Uterus (tissue), 4 donors: Measurements from ENCODE around the gene SYNJ1. TPM values are rescaled to one million over a fixed set of nuclear protein-coding genes. Genes with fewer than 3 reads are reported as not detected.

Source experiments
- DNase-seq, 2 donors: peaks; one replicate each; pipeline ENCODE4 v3.0.0-alpha.2; 2019 to 2020
- H3K27ac ChIP-seq, 2 donors: fragments of 200-600 bp; sonication (generic); 1 replicate in 1 of 2; 2 replicates in 1 of 2; pipeline ENCODE4 v1.5.1; 2016 to 2018
- H3K27me3 ChIP-seq, 2 donors: fragments of 200-600 bp; sonication (generic); one replicate each; pipeline ENCODE4 v1.5.1; 2018 to 2019; ENCODE audit warnings: control low read depth in 1 of 2
- H3K36me3 ChIP-seq, 2 donors: fragments of 200-600 bp; sonication (generic); one replicate each; pipeline ENCODE4 v1.5.1; 2019; ENCODE audit warnings: control low read depth in 1 of 2
- H3K4me1 ChIP-seq, 2 donors: fragments of 200-600 bp; sonication (generic); one replicate each; pipeline ENCODE4 v1.5.1; 2018 to 2019; ENCODE audit warnings: control low read depth in 1 of 2
- H3K4me3 ChIP-seq, 2 donors: fragments of 200-600 bp; sonication (generic); 1 replicate in 1 of 2; 2 replicates in 1 of 2; pipeline ENCODE4 v1.5.1; 2018 to 2019; ENCODE audit warnings: mild to moderate bottlenecking in 1 of 2
- H3K9me3 ChIP-seq, 2 donors: fragments of 200-600 bp; sonication (generic); one replicate each; pipeline ENCODE4 v1.5.1; 2019; ENCODE audit warnings: control low read depth in 1 of 2
- CTCF ChIP-seq, 4 experiments: fragments of 200-600 bp in 2 of 4; fragments of 450-650 bp in 2 of 4; sonication (generic) in 2 of 4; IDR thresholded peaks; one replicate each; pipeline ENCODE4 v1.5.1; 2016 to 2019; ENCODE audit warnings: antibody characterized with exemption in 4 of 4, mild to moderate bottlenecking in 2 of 4, moderate library complexity in 1 of 4
- POLR2A ChIP-seq, 2 donors: fragments of 450-650 bp; IDR thresholded peaks; one replicate each; pipeline ENCODE4 v1.6.1; 2016; ENCODE audit warnings: antibody characterized with exemption in 2 of 2, mild to moderate bottlenecking in 1 of 2, moderate library complexity in 1 of 2
- intact Hi-C: fragments of 100-400 bp; cut with DNase I; formaldehyde crosslinking; loops from one replicate; pipeline ENCODE4 v1.15.1; 2023; ENCODE audit warnings: low total_unique reads
- total RNA-seq, 4 donors: library from RNA; depleted of rRNA in 3 of 4; stranded (reverse); fragments of >200 nt in 3 of 4; gene quantifications; one replicate each; pipeline versions ENCODE4 v1.1.0 to v1.2.4, GENCODE V29; 2014 to 2023
- donor health status: DM: yes; HTN: yes; CAD: no.

SYNJ1 gene
- total RNA-seq, 4 donors from 2014 or later: 8.8 to 25.0 (median 15.7) TPM

DNA sequence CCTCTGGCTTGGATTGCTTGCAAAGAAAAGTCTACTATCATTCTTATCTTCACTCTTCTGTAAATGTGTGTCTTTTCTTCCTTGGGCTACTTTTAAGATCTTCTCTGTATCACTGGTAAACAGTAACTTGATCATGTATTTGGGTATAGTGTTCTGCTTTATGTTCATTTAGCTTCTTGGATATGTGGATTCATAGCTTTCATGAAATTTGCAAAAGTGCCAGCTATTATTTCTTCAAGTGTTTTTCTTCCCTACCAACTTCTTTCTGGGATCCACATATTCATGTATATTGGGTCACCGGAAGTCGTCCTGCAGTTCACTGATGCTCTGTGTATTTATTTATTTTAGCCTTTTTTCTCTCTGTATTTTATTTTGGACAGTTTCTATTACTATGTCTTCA lies 11.3 kb downstream of the SYNJ1 start:
- Histone ChIP-seq H3K27ac (no peak overlapping the region), H3K4me1 (no peaks in the 10 kb centered on the region), H3K36me3 (no peaks in the 10 kb centered on the region), H3K9me3 (no peaks in the 10 kb centered on the region), H3K4me3 (no peak overlapping the region), H3K27me3 (no peaks in the 10 kb centered on the region)
- no peak for DNase-seq
- TF ChIP-seq CTCF (IDR thresholded peaks at IDR 0.05): no peak
- TF ChIP-seq POLR2A (IDR thresholded peaks at IDR 0.05): no peak
- intact Hi-C loops: no loop called here

GRCh38 chr21:32713726-32714125 lies 14.1 kb downstream of the SYNJ1 start:
- Histone ChIP-seq H3K4me3 (no peak overlapping the region), H3K27ac (no peak overlapping the region), H3K27me3 (no peaks in the 10 kb centered on the region), H3K4me1 (no peaks in the 10 kb centered on the region), H3K36me3 (no peaks in the 10 kb centered on the region), H3K9me3 (no peaks in the 10 kb centered on the region)
- intact Hi-C loops: no loop called here
- DNase-seq: no peak
- TF ChIP-seq CTCF (IDR thresholded peaks at IDR 0.05) (no peak), POLR2A (IDR thresholded peaks at IDR 0.05) (no peak)

DNA sequence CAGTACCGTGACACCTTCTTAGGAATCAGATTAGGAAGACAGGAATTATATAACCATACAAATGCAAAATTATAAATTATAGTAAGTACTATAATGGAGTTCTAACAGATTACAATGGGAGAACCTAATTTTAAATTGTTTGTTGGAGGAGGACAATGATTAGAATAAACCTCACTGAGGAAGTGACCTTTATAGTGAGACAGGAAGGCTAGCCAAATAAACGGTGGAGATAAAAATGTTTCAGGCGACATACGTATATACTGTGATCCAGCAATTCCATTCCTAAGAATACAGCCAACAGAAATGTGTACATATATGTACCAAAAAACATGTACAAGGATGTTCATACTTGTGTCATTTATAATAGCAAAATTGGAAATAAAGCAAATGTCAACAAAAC lies 15.2 kb downstream of the SYNJ1 start:
- no peaks in the 10 kb centered on the region for H3K27me3 ChIP-seq
- no peak for DNase-seq
- TF ChIP-seq CTCF (IDR thresholded peaks at IDR 0.05) (no peak), POLR2A (IDR thresholded peaks at IDR 0.05) (no peak)
- H3K9me3 ChIP-seq: no peaks in the 10 kb centered on the region
- no peak overlapping the region for H3K4me3 ChIP-seq
- intact Hi-C loops: no loop called here
- no peak overlapping the region for H3K27ac ChIP-seq
- H3K36me3 ChIP-seq: no peaks in the 10 kb centered on the region
- no peaks in the 10 kb centered on the region for H3K4me1 ChIP-seq

DNA sequence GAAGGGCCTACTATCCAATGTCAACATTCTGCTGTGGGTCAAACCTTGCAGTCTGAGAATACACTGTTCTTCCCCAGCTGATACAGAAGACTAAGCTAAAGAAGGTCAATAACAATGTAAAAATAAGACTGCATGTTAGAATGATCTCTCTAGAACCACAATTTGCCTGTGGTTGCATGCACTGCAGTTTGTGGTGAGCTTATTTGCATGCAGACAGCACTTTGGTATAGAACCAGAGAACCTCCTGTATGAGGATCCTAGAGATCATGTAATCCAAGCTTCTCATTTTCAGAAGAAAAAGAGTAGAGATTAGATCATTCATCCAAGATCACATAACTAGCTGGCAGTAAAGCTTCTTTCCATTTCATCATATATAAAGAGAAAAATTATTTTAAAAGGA lies 15.8 kb downstream of the SYNJ1 start:
- DNase-seq: no peak
- Histone ChIP-seq H3K4me1 (no peaks in the 10 kb centered on the region), H3K27ac (no peak overlapping the region), H3K36me3 (no peaks in the 10 kb centered on the region), H3K4me3 (no peak overlapping the region), H3K9me3 (no peaks in the 10 kb centered on the region), H3K27me3 (no peaks in the 10 kb centered on the region)
- TF ChIP-seq POLR2A (IDR thresholded peaks at IDR 0.05) (no peak), CTCF (IDR thresholded peaks at IDR 0.05) (no peak)
- intact Hi-C loops: no loop called here

DNA sequence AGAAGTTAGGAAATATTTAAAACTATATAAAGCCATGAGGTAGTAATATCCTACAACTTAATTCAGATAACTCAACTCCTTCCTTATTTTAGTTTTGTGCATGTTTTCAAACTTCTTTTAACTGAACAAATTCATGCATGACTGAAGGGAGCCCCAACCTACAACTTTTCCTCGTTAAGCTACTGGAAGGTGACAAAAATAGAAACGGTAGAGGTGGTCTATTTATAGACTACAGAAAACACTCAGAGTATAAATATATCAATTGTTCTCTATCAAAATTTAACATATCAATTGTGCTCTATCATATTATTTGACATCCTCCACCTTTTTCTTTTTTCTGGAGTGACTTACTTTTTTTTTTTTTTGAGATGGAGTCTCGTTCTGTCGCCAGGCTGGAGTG lies 16.8 kb downstream of the SYNJ1 start:
- no peak for TF ChIP-seq POLR2A (IDR thresholded peaks at IDR 0.05)
- no peaks in the 10 kb centered on the region for H3K4me1 ChIP-seq
- H3K9me3 ChIP-seq: no peaks in the 10 kb centered on the region
- H3K4me3 ChIP-seq: no peak overlapping the region
- intact Hi-C loops: no loop called here
- no peak for DNase-seq
- H3K36me3 ChIP-seq: no peaks in the 10 kb centered on the region
- no peak overlapping the region for H3K27ac ChIP-seq
- H3K27me3 ChIP-seq: no peaks in the 10 kb centered on the region

DNA sequence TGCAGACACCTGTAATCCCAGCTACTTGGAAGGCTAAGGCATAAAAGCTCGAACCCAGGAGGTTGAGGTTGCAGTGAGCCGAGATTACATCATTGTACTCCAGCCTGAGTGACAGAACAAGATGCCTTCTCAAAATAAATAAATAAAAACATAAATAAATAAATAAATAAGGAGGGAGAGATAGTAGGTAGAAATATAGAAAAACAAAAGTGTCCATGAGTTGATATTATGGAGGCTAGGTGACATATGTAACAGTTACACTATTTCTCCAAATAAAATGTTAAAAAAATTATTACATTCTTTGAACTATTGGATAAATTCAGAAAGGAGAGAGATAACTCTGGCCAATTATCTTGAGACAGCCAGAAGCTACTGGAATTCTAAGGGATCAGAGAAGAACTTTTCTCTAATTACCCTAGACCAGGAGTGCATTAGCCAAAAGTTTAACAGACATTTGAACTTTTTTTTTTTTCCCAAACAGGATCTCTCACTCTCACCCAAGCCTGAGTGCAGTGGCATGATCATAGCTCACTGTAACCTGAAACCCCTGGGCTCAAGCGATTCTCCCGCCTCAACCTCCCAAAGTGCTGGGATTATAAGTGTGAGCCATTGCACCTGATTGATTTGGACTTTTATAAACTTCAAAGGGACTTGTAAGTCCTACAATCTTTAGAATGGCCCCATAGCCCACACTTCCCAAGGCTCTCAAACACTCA lies 17.6 kb downstream of the SYNJ1 start:
- Histone ChIP-seq H3K4me3 (no peak overlapping the region), H3K4me1 (no peaks in the 10 kb centered on the region), H3K9me3 (no peaks in the 10 kb centered on the region), H3K36me3 (no peaks in the 10 kb centered on the region), H3K27ac (no peak overlapping the region), H3K27me3 (no peaks in the 10 kb centered on the region)
- DNase-seq: no peak
- intact Hi-C loops: no loop called here
- TF ChIP-seq POLR2A (IDR thresholded peaks at IDR 0.05) (no peak), CTCF (IDR thresholded peaks at IDR 0.05) (no peak)
